Lung microvascular endothelial cell (primary cell): ENCODE measurements around the gene ONECUT1. TPM values are rescaled to one million over a fixed set of nuclear protein-coding genes. Genes with fewer than 3 reads are reported as not detected.

Experiments used
- DNase-seq, 2 donors: peaks; one replicate each; pipeline versions ENCODE4 v3.0.0 to v3.0.0-alpha.2; 2010; ENCODE audit warnings: low read depth in 2 of 2
- total RNA-seq: library from RNA; depleted of rRNA; stranded (reverse); fragments of >200 nt; gene quantifications from 2 replicates; pipeline ENCODE4 v1.2.1, GENCODE V29; 2014

The ONECUT1 gene
- total RNA-seq, 1 donor from 2014 or later = not detected

- DNase-seq = peak; percentile 24 to 27
These were observed 6.0 kb downstream of the ONECUT1 start for GRCh38 chr15:52783929-52784798.

- DNase-seq = peak; percentile 32 to 54
These were observed 6.8 kb downstream of the ONECUT1 start for GRCh38 chr15:52783191-52783829.

GRCh38 chr15:52782514-52782913 lies 7.6 kb downstream of the ONECUT1 start:
- DNase-seq = no peak

GRCh38 chr15:52780172-52780980 lies 9.8 kb downstream of the ONECUT1 start:
- DNase-seq = peak; percentile 53 to 61

- no peak for DNase-seq
These were observed 11.7 kb downstream of the ONECUT1 start for GRCh38 chr15:52778457-52778856.

GRCh38 chr15:52772766-52773165 lies 17.4 kb downstream of the ONECUT1 start:
- DNase-seq = no peak

GRCh38 chr15:52765785-52766184 lies 24.4 kb downstream of the ONECUT1 start:
- peak; percentile 17 to 62 for DNase-seq

- DNase-seq = no peak
These were observed 25.4 kb downstream of the ONECUT1 start for GRCh38 chr15:52764731-52765130.

- no peak for DNase-seq
These were observed 27.5 kb downstream of the ONECUT1 start for GRCh38 chr15:52762621-52763020.

- DNase-seq = no peak
These were observed 29.6 kb downstream of the ONECUT1 start for GRCh38 chr15:52760562-52760961.

- DNase-seq = no peak
These were observed 30.2 kb downstream of the ONECUT1 start for GRCh38 chr15:52759969-52760368.

GRCh38 chr15:52757496-52757895 lies 32.6 kb downstream of the ONECUT1 start:
- no peak for DNase-seq

- no peak for DNase-seq
These were observed 38.6 kb downstream of the ONECUT1 start for GRCh38 chr15:52751522-52751921.

GRCh38 chr15:52749258-52749657 lies 40.9 kb downstream of the ONECUT1 start:
- no peak for DNase-seq

- DNase-seq = no peak
These were observed 43.9 kb downstream of the ONECUT1 start for GRCh38 chr15:52746162-52746757.

- DNase-seq = no peak
These were observed 44.6 kb downstream of the ONECUT1 start for GRCh38 chr15:52745326-52746161.

- no peak for DNase-seq
These were observed 51.8 kb downstream of the ONECUT1 start for GRCh38 chr15:52738311-52738710.

GRCh38 chr15:52737720-52738119 lies 52.4 kb downstream of the ONECUT1 start:
- DNase-seq = no peak

- DNase-seq = peak; percentile 79 to 87
These were observed 54.7 kb downstream of the ONECUT1 start for GRCh38 chr15:52735231-52736089.

- no peak for DNase-seq
These were observed 55.8 kb downstream of the ONECUT1 start for GRCh38 chr15:52734329-52734728.
